ENCODE results near the gene EIF4G3.
A peak's percentile ranks its signal among the peaks of the same experiment; 100 is the strongest.
"Not testable (repeated sequence)": the region's sequence is repeated elsewhere in the genome, so short reads cannot be mapped to it uniquely, and the experiment has no call there.

Gene EIF4G3

GRCh38 chr1:21106238-21106637 is 70.5 kb downstream of the EIF4G3 start:
- no peak for DNase-seq (ENCODE audit: low read depth)

GRCh38 chr1:21105807-21106206 is 70.9 kb downstream of the EIF4G3 start:
- DNase-seq (ENCODE audit: low read depth): no peak

GRCh38 chr1:21104683-21105082 is 72.0 kb downstream of the EIF4G3 start:
- no peak for DNase-seq (ENCODE audit: low read depth)

- DNase-seq (ENCODE audit: low read depth): no peak
Observed at GRCh38 chr1:21100481-21100921, 76.2 kb downstream of the EIF4G3 start.

- no peak for DNase-seq (ENCODE audit: low read depth)
Observed at GRCh38 chr1:21099869-21100131, 76.9 kb downstream of the EIF4G3 start.

GRCh38 chr1:21099034-21099868 is 77.4 kb downstream of the EIF4G3 start:
- DNase-seq (ENCODE audit: low read depth): no peak

- no peak for DNase-seq (ENCODE audit: low read depth)
Observed at GRCh38 chr1:21098186-21098915, 78.3 kb downstream of the EIF4G3 start.

GRCh38 chr1:21097729-21098128 is 79.0 kb downstream of the EIF4G3 start:
- no peak for DNase-seq (ENCODE audit: low read depth)

- no peak for DNase-seq (ENCODE audit: low read depth)
Observed at GRCh38 chr1:21095976-21096375, 80.7 kb downstream of the EIF4G3 start.

GRCh38 chr1:21094282-21094681 is 82.4 kb downstream of the EIF4G3 start:
- not testable (repeated sequence) for DNase-seq (ENCODE audit: low read depth)

- not testable (repeated sequence) for DNase-seq (ENCODE audit: low read depth)
Observed at GRCh38 chr1:21093271-21093958, 83.3 kb downstream of the EIF4G3 start.

- not testable (repeated sequence) for DNase-seq (ENCODE audit: low read depth)
Observed at GRCh38 chr1:21092545-21092944, 84.2 kb downstream of the EIF4G3 start.

- peak; percentile 54 for DNase-seq (ENCODE audit: low read depth)
Observed at GRCh38 chr1:21091053-21091690, 85.5 kb downstream of the EIF4G3 start.

- DNase-seq (ENCODE audit: low read depth): no peak
Observed at GRCh38 chr1:21090463-21090862, 86.2 kb downstream of the EIF4G3 start.

GRCh38 chr1:21089731-21090130 is 87.0 kb downstream of the EIF4G3 start:
- no peak for DNase-seq (ENCODE audit: low read depth)

- DNase-seq (ENCODE audit: low read depth): no peak
Observed at GRCh38 chr1:21089299-21089698, 87.4 kb downstream of the EIF4G3 start.

- DNase-seq (ENCODE audit: low read depth): no peak
Observed at GRCh38 chr1:21084111-21084810, 92.4 kb downstream of the EIF4G3 start.

GRCh38 chr1:21082073-21082472 is 94.6 kb downstream of the EIF4G3 start:
- DNase-seq (ENCODE audit: low read depth): no peak

GRCh38 chr1:21077085-21077484 is 99.6 kb downstream of the EIF4G3 start:
- DNase-seq (ENCODE audit: low read depth): no peak

- peak; percentile 49 for DNase-seq (ENCODE audit: low read depth)
Observed at GRCh38 chr1:21072721-21073120, 104.0 kb downstream of the EIF4G3 start.

GRCh38 chr1:21069549-21069948 is 107.1 kb downstream of the EIF4G3 start:
- peak; percentile 40 for DNase-seq (ENCODE audit: low read depth)

- no peak for DNase-seq (ENCODE audit: low read depth)
Observed at GRCh38 chr1:21068937-21069336, 107.8 kb downstream of the EIF4G3 start.
